Nephron (organoid): Measurements from ENCODE around the gene MIEF1.
"Not testable (repeated sequence)": the region's sequence is repeated elsewhere in the genome, so short reads cannot be mapped to it uniquely, and the experiment has no call there.

Source experiments
- H3K27ac Mint-ChIP-seq, 3 experiments: 2 replicates each; pipeline ENCODE4 v1.8.0; 2020; ENCODE audit warnings: mixed read lengths in 3 of 3, mild to moderate bottlenecking in 2 of 3, moderate library complexity in 1 of 3
- H3K27me3 Mint-ChIP-seq: 2 replicates; pipeline ENCODE4 v1.8.0; 2021; ENCODE audit warnings: low read depth, mild to moderate bottlenecking, moderate library complexity, mixed read lengths
- H3K36me3 Mint-ChIP-seq: 2 replicates; pipeline ENCODE4 v1.8.0; 2020; ENCODE audit warnings: low read depth, mixed read lengths
- H3K4me1 Mint-ChIP-seq: 2 replicates; pipeline ENCODE4 v1.8.0; 2020; ENCODE audit warnings: mixed read lengths
- H3K4me3 Mint-ChIP-seq, 3 experiments: 2 replicates each; pipeline ENCODE4 v1.8.0; 2020; ENCODE audit warnings: mild to moderate bottlenecking in 3 of 3, mixed read lengths in 3 of 3, moderate library complexity in 2 of 3
- H3K9me3 Mint-ChIP-seq: 2 replicates; pipeline ENCODE4 v1.8.0; 2020; ENCODE audit warnings: mixed read lengths
- TF ChIP-seq, protein P1 (sequence below), 3 experiments: fragments of 200-600 bp; sonication (generic); IDR thresholded peaks; one replicate each; pipeline ENCODE4 v1.5.0; 2021; ENCODE audit warnings: antibody characterized with exemption in 3 of 3; ENCODE audit not compliant: unreplicated experiment in 3 of 3

The MIEF1 gene

DNA sequence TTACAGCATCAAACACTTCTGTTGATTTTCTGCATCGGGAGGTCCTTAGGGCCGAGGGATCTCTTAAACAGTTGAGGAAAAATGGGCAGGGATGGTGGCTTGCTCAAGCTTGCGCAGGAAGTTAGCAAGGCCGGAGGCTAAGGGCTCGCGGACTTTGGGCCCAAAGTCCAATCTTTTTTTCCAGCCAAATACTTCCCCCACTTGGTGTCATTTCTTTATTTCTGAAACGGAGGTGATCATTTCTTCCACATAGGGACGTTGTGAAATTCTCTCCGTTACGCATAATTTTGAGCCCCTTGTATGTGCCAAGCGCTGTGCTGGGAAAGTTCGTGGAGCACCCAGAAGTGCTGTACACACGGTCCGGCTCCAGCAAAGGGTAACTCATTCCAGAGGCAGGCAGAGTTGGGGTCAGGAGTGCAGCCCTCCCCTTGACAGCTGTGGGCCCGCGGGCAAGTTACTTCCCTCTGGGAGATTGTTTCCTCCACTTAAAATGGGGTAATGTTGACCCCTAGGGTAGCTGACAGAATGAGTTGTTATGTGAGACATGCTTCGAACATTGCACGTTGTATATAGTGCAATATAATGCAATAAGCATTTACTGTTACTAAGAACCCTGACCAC is 809 bp downstream of the MIEF1 start:
- Mint-ChIP-seq H3K36me3 (peaks cover 30% of the 10 kb centered on the region), H3K4me1 (peaks cover 45% of the 10 kb centered on the region), H3K27me3 (no peaks in the 10 kb centered on the region), H3K4me3 (peak overlapping the region; percentile 97 to 98 (median 97)), H3K9me3 (no peaks in the 10 kb centered on the region), H3K27ac (peak overlapping the region; percentile 34 to 83 (median 75))
- TF ChIP-seq, protein P1, sequence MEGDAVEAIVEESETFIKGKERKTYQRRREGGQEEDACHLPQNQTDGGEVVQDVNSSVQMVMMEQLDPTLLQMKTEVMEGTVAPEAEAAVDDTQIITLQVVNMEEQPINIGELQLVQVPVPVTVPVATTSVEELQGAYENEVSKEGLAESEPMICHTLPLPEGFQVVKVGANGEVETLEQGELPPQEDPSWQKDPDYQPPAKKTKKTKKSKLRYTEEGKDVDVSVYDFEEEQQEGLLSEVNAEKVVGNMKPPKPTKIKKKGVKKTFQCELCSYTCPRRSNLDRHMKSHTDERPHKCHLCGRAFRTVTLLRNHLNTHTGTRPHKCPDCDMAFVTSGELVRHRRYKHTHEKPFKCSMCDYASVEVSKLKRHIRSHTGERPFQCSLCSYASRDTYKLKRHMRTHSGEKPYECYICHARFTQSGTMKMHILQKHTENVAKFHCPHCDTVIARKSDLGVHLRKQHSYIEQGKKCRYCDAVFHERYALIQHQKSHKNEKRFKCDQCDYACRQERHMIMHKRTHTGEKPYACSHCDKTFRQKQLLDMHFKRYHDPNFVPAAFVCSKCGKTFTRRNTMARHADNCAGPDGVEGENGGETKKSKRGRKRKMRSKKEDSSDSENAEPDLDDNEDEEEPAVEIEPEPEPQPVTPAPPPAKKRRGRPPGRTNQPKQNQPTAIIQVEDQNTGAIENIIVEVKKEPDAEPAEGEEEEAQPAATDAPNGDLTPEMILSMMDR (IDR thresholded peaks at IDR 0.05; ENCODE audit: unreplicated experiment in 3 of 3) = no peak

DNA sequence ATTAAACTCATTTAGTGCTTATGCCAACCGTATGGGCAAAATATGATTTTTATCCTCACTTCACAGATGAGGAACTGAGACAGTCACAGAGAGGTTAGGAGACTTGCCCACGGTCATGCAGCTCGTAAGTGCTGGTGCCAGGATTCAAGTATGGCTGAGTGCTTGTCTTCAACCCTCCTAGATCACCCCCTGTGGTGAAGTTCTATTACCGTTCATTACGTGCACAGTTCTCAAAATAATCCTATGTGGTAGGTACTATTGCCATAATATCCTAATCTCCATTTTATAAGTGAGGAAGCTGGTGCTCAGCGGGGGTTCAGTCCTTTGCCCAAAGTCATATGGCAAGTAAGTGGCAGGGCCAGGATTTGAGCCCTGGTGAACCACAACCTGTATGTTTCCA is 1.5 kb downstream of the MIEF1 start:
- Mint-ChIP-seq H3K4me3 (peak overlapping the region; percentile 97 to 98 (median 97)), H3K27ac (peak overlapping the region; percentile 15 to 83 (median 34)), H3K9me3 (no peaks in the 10 kb centered on the region), H3K27me3 (no peaks in the 10 kb centered on the region), H3K4me1 (peaks cover 40% of the 10 kb centered on the region), H3K36me3 (peaks cover 36% of the 10 kb centered on the region)
- TF ChIP-seq, protein P1 (IDR thresholded peaks at IDR 0.05; ENCODE audit: unreplicated experiment in 3 of 3) = no peak

DNA sequence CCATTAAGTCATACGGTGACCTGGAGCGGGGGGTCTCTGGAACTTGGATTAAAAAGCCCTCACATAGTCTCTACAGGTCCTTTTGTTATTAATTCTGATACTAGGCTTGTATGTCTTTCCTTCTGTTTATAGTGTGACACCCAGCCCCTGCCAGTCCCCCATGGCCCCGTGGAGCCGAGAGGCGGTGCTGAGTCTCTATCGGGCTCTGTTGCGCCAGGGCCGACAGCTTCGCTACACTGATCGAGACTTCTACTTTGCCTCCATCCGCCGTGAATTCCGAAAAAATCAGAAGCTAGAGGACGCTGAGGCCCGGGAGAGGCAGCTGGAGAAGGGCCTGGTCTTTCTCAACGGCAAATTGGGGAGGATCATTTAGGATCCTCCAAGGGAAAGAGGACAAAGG is 2.0 kb downstream of the MIEF1 start:
- Mint-ChIP-seq H3K9me3 (no peaks in the 10 kb centered on the region), H3K27me3 (no peaks in the 10 kb centered on the region), H3K4me3 (peak overlapping the region; percentile 97 to 98 (median 97)), H3K4me1 (peaks cover 37% of the 10 kb centered on the region), H3K27ac (no peak overlapping the region), H3K36me3 (peaks cover 38% of the 10 kb centered on the region)
- TF ChIP-seq, protein P1 (IDR thresholded peaks at IDR 0.05; ENCODE audit: unreplicated experiment in 3 of 3) = no peak

DNA sequence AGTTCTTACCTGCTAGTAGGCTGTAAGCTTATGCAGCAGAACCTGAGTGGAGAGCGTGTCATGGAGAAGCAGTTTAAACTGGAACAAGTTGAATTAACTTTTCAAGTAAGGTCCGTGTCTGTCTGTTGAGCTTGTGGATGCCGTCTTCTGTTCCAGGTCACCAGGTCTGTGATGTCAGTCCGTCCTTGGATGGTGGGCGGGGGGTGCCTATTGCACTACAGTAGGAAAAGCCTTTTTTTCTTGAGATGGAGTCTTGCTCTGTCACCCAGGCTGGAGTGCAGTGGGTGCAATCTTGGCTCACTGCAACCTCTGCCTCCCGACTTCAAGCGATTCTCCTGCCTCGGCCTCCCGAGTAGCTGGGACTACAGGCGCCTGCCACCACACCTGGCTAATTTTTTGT is 4.9 kb downstream of the MIEF1 start:
- not testable (repeated sequence) for H3K9me3 Mint-ChIP-seq, H3K27me3 Mint-ChIP-seq, H3K4me3 Mint-ChIP-seq, H3K27ac Mint-ChIP-seq
- Mint-ChIP-seq H3K4me1 (peaks cover 17% of the 10 kb centered on the region), H3K36me3 (peaks cover 62% of the 10 kb centered on the region)

DNA sequence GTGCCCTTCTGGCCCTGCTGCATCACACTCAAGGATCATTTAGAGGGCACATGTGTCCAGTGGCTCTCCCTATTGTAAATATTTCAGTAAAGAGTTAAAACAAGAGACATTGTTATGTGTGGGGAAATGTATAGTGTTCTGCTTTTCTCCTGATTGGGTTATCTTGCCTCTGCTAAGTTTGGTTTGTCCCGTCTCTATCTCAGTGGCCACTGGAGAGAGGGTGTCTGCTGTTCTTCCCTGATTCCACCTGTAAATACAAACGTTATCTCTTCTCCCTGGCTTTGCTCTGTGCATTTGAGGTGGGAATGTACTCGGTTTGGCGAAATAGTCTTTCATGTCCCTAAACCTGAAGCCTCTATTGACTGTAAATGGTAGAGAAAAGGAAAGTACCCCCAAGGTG is 6.3 kb downstream of the MIEF1 start:
- H3K36me3 Mint-ChIP-seq = peaks cover 67% of the 10 kb centered on the region
- TF ChIP-seq, protein P1 (IDR thresholded peaks at IDR 0.05; ENCODE audit: unreplicated experiment in 3 of 3) = no peak
- no peak overlapping the region for H3K4me3 Mint-ChIP-seq
- no peaks in the 10 kb centered on the region for H3K27me3 Mint-ChIP-seq
- no peak overlapping the region for H3K27ac Mint-ChIP-seq
- H3K9me3 Mint-ChIP-seq = no peaks in the 10 kb centered on the region
- H3K4me1 Mint-ChIP-seq = peaks cover 5% of the 10 kb centered on the region

DNA sequence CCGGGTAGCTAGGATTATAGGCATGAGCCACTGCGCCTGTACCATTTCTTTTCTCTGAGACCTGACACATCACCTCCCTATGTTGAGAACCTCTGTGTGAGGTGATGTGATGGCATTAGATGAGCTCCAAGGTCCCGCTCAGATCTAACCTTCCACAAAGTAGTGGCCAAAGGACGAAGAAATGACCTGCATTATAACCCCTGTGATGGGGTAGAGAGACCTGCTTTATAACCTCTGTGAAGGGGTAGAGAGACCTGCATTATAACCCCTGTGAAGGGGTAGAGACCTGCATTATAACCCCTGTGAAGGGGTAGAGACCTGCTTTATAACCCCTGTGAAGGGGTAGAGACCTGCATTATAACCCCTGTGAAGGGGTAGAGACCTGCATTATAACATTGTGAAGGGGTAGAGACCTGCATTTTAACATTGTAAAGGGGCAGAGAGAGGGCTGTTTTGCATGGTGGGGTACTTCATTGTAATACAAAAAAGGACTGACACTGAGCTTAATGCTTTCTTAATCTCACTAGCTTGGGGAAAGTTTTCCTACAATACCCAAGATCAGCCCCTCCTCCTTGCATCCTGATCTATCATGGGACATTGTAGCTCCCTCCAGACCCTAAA is 8.5 kb downstream of the MIEF1 start:
- Mint-ChIP-seq H3K27ac (no peak overlapping the region), H3K4me1 (peaks cover 4% of the 10 kb centered on the region), H3K27me3 (no peaks in the 10 kb centered on the region), H3K4me3 (no peak overlapping the region), H3K36me3 (peaks cover 72% of the 10 kb centered on the region), H3K9me3 (no peaks in the 10 kb centered on the region)
- TF ChIP-seq, protein P1 (IDR thresholded peaks at IDR 0.05; ENCODE audit: unreplicated experiment in 3 of 3) = no peak
